Left renal pelvis (tissue), 4 donors: ENCODE data around the gene SLC35E1. TPM values are rescaled to one million over a fixed set of nuclear protein-coding genes. Genes with fewer than 3 reads are reported as not detected.

Source experiments
- DNase-seq, 4 donors: peaks; one replicate each; pipeline ENCODE4 v3.0.0-alpha.2; 2013; ENCODE audit warnings: low read depth in 4 of 4, low spot score in 3 of 4
- polyA plus RNA-seq, 4 donors: library from polyadenylated mRNA; unstranded; fragments of 120-200 nt; gene quantifications; one replicate each; pipeline ENCODE4 v1.2.1, GENCODE V29; 2013; ENCODE audit not compliant: insufficient read length in 4 of 4

Gene SLC35E1
- polyA plus RNA-seq, 4 donors: 38.1 to 47.6 (median 40.4) TPM

- peak in 3 of 4 donors; percentile 42 to 46 (median 44) for DNase-seq
These were observed 12.3 kb upstream of the SLC35E1 start for GRCh38 chr19:16584248-16585093.

GRCh38 chr19:16582486-16583261, 10.5 kb upstream of the SLC35E1 start:
- DNase-seq: no peak

- DNase-seq: no peak
These were observed 9.7 kb upstream of the SLC35E1 start for GRCh38 chr19:16581971-16582343.

- DNase-seq: no peak
These were observed 9.1 kb upstream of the SLC35E1 start for GRCh38 chr19:16581145-16581970.

- no peak for DNase-seq
These were observed 7.2 kb upstream of the SLC35E1 start for GRCh38 chr19:16579381-16579780.

- DNase-seq: no peak
These were observed 5.3 kb upstream of the SLC35E1 start for GRCh38 chr19:16577531-16577985.

- no peak for DNase-seq
These were observed 4.7 kb upstream of the SLC35E1 start for GRCh38 chr19:16576690-16577530.

GRCh38 chr19:16575861-16576689, 3.9 kb upstream of the SLC35E1 start:
- DNase-seq: no peak

- DNase-seq: no peak
These were observed 3.1 kb upstream of the SLC35E1 start for GRCh38 chr19:16575282-16575681.

- no peak for DNase-seq
These were observed 1.7 kb upstream of the SLC35E1 start for GRCh38 chr19:16573925-16574324.

- DNase-seq: no peak
These were observed 1.1 kb upstream of the SLC35E1 start for GRCh38 chr19:16573296-16573695.

GRCh38 chr19:16571822-16572331, 338 bp downstream of the SLC35E1 start:
- no peak for DNase-seq

GRCh38 chr19:16571283-16571682, 932 bp downstream of the SLC35E1 start:
- no peak for DNase-seq

GRCh38 chr19:16569609-16570320, 2.5 kb downstream of the SLC35E1 start:
- no peak for DNase-seq

- DNase-seq: no peak
These were observed 5.5 kb downstream of the SLC35E1 start for GRCh38 chr19:16566702-16567101.

- no peak for DNase-seq
These were observed 6.1 kb downstream of the SLC35E1 start for GRCh38 chr19:16566161-16566560.

- DNase-seq: no peak
These were observed 7.4 kb downstream of the SLC35E1 start for GRCh38 chr19:16564842-16565241.

GRCh38 chr19:16562608-16563025, 9.6 kb downstream of the SLC35E1 start:
- DNase-seq: no peak
